Testis (tissue), 2 donors: ENCODE data around the gene MYH11.
"Not testable (repeated sequence)": the region's sequence is repeated elsewhere in the genome, so short reads cannot be mapped to it uniquely, and the experiment has no call there.

Source experiments
- CTCF ChIP-seq, 3 experiments: fragments of 450-650 bp in 2 of 3; fragments of 200-600 bp in 1 of 3; sonication (generic) in 1 of 3; IDR thresholded peaks; one replicate each; pipeline ENCODE4 v1.5.1; 2016 to 2019; ENCODE audit warnings: antibody characterized with exemption in 3 of 3, mild to moderate bottlenecking in 2 of 3, moderate library complexity in 1 of 3
- POLR2A ChIP-seq: fragments of 450-650 bp; IDR thresholded peaks from one replicate; pipeline ENCODE4 v1.6.1; 2017; ENCODE audit warnings: antibody characterized with exemption, mild to moderate bottlenecking, moderate library complexity

GRCh38 chr16:15809297-15809696, 47.5 kb downstream of the MYH11 start:
- TF ChIP-seq CTCF (IDR thresholded peaks at IDR 0.05); POLR2A: not testable (repeated sequence)
